GM10266 (cell line): ENCODE data around the gene WDR89.
"Not testable (repeated sequence)": the region's sequence is repeated elsewhere in the genome, so short reads cannot be mapped to it uniquely, and the experiment has no call there.

Experiments used
- DNase-seq: peaks from one replicate; pipeline ENCODE4 v3.0.0; 2012; ENCODE audit errors: extremely low spot score
- CTCF ChIP-seq: IDR thresholded peaks from 2 replicates; pipeline ENCODE4 v1.5.1; 2012; ENCODE audit warnings: mild to moderate bottlenecking, low read depth; ENCODE audit not compliant: control insufficient read depth, insufficient read depth; ENCODE audit errors: missing control alignments

Gene WDR89

GRCh38 chr14:63596998-63597658 is 44.5 kb downstream of the WDR89 start:
- no peak for DNase-seq
- no peak for TF ChIP-seq CTCF

GRCh38 chr14:63594455-63595372 is 47.0 kb downstream of the WDR89 start:
- no peak for TF ChIP-seq CTCF

GRCh38 chr14:63583046-63583445 is 58.6 kb downstream of the WDR89 start:
- DNase-seq, result not testable (repeated sequence)

More at GRCh38 chr14:63594455-63595372, 47.0 kb downstream of the WDR89 start:
- no peak for DNase-seq

GRCh38 chr14:63581491-63581890 is 60.2 kb downstream of the WDR89 start:
- no peak for DNase-seq
- TF ChIP-seq CTCF, result no peak

- no peak for DNase-seq
- TF ChIP-seq CTCF, result no peak
Measured at GRCh38 chr14:63578300-63578699, 63.4 kb downstream of the WDR89 start.

GRCh38 chr14:63573581-63573980 is 68.1 kb downstream of the WDR89 start:
- no peak for TF ChIP-seq CTCF

GRCh38 chr14:63565448-63565847 is 76.2 kb downstream of the WDR89 start:
- TF ChIP-seq CTCF, result no peak
- no peak for DNase-seq

More at GRCh38 chr14:63573581-63573980, 68.1 kb downstream of the WDR89 start:
- DNase-seq, result no peak
